SKM-1 treated with dmso at 0.1 percent for 144 hours (cell line): ENCODE results near the gene RAD51B.

Experiments
- DNase-seq: peaks from one replicate; lab custom pipeline; 2025; ENCODE audit not compliant: unreplicated experiment; lab: John Stamatoyannopoulos, UW

The RAD51B gene

DNA sequence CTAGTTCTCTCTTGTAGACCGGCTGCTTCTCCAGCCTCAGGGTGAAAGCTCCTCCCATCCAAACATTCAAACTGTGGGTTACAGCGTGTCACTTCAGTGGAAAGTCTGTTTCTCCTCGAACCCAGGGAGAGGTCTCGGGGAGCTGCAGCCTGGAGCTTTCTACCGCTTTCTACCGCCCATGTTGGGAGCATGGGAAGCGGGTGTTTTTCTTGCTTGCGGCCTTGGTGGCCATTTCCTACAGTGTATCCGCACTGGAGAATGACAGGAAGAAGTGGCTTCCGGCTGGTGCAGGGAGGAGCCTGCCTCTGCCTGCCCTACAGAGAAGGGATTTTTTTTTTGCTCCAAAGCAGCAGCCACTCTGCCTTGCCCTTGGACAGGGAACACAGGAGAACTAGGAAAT lies 952.1 kb downstream of the RAD51B start:
- DNase-seq, result no peak

- no peak for DNase-seq
These were observed 953.3 kb downstream of the RAD51B start for GRCh38 chr14:68772761-68773381.

DNA sequence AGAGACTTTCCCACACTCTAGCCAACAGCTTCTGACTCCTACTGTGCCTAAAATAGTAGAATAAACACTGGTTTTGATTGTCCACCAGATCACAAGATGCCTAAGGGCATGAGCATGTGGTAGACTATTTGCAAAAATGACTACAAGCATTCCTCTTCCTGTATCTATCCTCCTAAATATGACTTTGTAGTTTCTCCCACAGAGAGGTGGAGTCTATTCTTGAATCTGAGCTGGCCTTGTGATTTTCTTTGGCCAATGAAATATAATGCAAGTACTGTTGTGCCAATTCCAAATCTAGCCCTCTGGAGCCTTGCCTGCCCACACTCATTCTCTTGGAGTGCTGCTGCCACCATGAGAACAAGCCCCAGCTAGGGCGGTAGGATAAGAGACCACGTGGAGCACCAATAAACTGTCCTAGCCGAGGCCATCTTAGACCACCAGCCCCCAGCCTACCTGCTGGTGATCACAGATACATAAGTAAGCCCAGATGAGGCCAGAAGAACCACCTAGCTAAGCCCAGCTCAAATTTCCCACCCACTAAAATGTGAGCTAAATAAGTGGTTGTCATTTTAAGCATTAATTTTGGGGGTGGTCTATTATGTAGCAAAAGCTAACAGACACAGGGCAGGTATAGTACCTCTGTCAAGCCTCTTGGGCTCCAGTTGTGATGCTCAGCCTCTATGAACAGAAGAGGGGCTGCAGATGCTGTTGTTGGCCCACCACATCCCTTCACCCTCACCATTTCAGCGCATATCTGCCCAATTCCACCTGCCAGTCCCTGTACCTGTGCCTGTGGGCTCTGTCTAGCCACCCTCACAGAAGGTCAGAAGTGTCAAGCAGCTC lies 955.4 kb downstream of the RAD51B start:
- no peak for DNase-seq

- DNase-seq, result no peak
These were observed 956.1 kb downstream of the RAD51B start for GRCh38 chr14:68775614-68776126.

DNA sequence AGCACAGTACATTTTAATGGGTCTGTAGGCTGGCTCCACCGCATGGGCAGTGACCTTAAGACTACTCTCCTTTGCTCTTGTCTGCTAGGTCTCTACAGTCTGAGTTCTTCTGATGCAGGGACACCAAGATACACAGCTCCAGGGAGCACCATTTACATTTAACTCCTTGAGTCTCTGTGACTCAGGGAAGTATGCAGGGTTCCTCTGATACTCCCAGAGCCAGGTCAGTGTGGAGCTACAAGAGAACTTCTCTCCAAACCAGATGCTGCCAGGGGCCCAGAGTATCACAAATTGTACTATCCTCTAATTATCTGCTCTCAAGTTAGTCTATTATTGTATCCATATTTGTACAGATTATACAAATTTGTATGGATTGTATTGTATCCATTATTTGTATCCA lies 958.1 kb downstream of the RAD51B start:
- no peak for DNase-seq
